OCI-LY7 (cell line): ENCODE results near the gene GPSM1.

Experiments
- EZH2phosphoT487 ChIP-seq: fragments of 200-600 bp; sonication (generic); IDR thresholded peaks from 2 replicates; pipeline ENCODE4 v1.6.1; 2018; ENCODE audit warnings: low read depth, borderline replicate concordance, mild to moderate bottlenecking, mixed run types, antibody characterized with exemption, low read length, moderate library complexity, mixed read lengths
- TF ChIP-seq, protein P1 (sequence below): fragments of 200-600 bp; sonication (generic); conservative IDR thresholded peaks from 2 replicates; pipeline ENCODE4 v1.5.1; 2014; ENCODE audit warnings: mild to moderate bottlenecking, antibody characterized with exemption, low read length, moderate library complexity, mixed read lengths

GRCh38 chr9:136310273-136311030 lies 16.9 kb upstream of the GPSM1 start:
- TF ChIP-seq, protein P1, sequence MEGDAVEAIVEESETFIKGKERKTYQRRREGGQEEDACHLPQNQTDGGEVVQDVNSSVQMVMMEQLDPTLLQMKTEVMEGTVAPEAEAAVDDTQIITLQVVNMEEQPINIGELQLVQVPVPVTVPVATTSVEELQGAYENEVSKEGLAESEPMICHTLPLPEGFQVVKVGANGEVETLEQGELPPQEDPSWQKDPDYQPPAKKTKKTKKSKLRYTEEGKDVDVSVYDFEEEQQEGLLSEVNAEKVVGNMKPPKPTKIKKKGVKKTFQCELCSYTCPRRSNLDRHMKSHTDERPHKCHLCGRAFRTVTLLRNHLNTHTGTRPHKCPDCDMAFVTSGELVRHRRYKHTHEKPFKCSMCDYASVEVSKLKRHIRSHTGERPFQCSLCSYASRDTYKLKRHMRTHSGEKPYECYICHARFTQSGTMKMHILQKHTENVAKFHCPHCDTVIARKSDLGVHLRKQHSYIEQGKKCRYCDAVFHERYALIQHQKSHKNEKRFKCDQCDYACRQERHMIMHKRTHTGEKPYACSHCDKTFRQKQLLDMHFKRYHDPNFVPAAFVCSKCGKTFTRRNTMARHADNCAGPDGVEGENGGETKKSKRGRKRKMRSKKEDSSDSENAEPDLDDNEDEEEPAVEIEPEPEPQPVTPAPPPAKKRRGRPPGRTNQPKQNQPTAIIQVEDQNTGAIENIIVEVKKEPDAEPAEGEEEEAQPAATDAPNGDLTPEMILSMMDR, result no peak
- no peak for TF ChIP-seq EZH2phosphoT487
